ENCODE results near the gene ITPRIP.

The ITPRIP gene

DNA sequence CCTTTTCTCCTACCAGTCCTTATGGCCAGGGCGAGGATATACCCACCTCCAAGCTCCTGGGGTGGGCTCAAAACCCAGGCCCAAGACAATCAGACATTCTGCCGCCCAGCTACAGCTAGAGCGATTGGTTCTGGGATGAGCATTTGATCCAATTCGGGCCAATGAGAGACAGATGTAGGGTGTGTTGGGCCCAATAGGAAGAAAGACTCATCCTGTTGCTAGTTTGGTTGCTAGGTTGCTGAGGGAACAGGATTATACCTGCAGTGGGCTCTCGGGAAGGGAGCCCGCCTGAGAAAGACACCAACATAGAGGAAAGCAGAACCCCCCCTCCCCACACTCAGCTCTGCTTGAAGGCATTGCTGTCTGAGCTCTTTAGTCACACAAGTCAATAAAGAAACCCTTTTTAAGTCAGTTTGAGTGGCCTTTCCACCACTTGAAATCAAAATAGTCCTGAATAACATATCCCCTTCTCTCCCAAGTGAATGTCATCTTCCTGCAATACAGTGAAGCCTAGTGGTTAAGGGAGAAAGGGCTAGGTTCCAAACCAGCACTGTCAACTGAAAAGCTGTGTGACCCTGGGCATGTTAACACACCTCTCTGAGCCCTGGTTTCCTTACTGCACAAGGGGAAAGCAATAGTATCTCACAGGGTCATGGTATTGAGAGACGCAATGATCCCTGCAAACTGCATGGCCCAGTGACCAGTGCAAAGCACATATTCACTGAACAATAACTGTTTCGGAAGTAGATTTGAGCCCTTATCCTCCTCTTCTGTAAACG lies 21.8 kb downstream of the ITPRIP start:
- no peaks in the 10 kb centered on the region for H3K4me1 ChIP-seq (ENCODE audit: control insufficient read depth, insufficient read depth, low read length)
- no peak overlapping the region for H3K27ac ChIP-seq (ENCODE audit: extremely low read depth, low read depth, low read length)
- H3K4me3 ChIP-seq (ENCODE audit: low read depth, low read length), result no peak overlapping the region
- CTCF ChIA-PET, result interaction anchor here (1.1 to 5.5 kb wide), 3 partner anchors 11 to 42 kb away, joined by 3 to 34 read pairs (median 3); no protein-coding TSS in a partner anchor
- peaks cover 0 to 40% of the 10 kb centered on the region in 2 experiments; a peak in 1 of 3 replicates for H3K36me3 ChIP-seq (ENCODE audit: control insufficient read depth in 2 of 2, insufficient read depth in 1 of 2, low read length in 2 of 2)
- POLR2A ChIA-PET, result no interaction called here
- no peak for TF ChIP-seq ZNF514 (tag by site-specific recombination; IDR thresholded peaks at IDR 0.05)
- no peak for TF ChIP-seq ZNF600 (tag by site-specific recombination; IDR thresholded peaks at IDR 0.05)
- TF ChIP-seq ZNF768 (tag by site-specific recombination; IDR thresholded peaks at IDR 0.05), result peak; percentile 86
- H3K9me3 ChIP-seq (ENCODE audit: control insufficient read depth, insufficient read depth, low read depth, low read length), result no peaks in the 10 kb centered on the region

DNA sequence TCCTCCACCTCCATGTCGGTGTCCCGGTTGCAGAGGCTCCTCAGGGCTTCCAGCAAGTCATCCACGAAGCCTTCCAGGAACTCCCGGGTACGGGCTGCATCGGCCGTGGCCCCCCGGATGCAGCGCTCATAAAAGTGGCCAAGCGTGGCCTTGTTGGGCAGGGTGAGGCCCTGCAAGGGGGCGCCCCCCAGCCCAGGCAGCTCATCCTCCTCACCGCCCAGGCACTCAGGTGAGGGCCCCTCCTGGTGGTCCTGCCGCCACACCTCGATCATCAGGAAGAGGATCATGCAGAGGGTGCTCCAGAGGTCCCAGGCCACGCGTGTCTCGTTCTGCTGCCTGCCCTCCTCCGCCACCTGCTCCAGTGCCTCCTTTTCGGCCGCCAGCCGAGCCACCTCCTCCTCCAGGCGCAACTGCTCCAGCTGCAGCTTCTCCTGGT lies 22.8 kb downstream of the ITPRIP start:
- Histone ChIP-seq H3K9me3 (ENCODE audit: control insufficient read depth, insufficient read depth, low read depth, low read length) (no peaks in the 10 kb centered on the region), H3K4me1 (ENCODE audit: control insufficient read depth, insufficient read depth, low read length) (no peaks in the 10 kb centered on the region), H3K4me3 (ENCODE audit: low read depth, low read length) (no peak overlapping the region), H3K36me3 (ENCODE audit: control insufficient read depth in 2 of 2, insufficient read depth in 1 of 2, low read length in 2 of 2) (peaks cover 0 to 47% of the 10 kb centered on the region in 2 experiments; a peak in 1 of 3 replicates), H3K27ac (ENCODE audit: extremely low read depth, low read depth, low read length) (no peak overlapping the region)
- CTCF ChIA-PET, result interaction anchor here (0.6 to 5.5 kb wide), 4 partner anchors 10 to 41 kb away, joined by 3 to 34 read pairs (median 3); no protein-coding TSS in a partner anchor
- TF ChIP-seq ZSCAN23 (tag by site-specific recombination; IDR thresholded peaks at IDR 0.05) (no peak), ZBTB48 (tag by site-specific recombination; IDR thresholded peaks at IDR 0.05) (no peak), ZSCAN18 (tag by site-specific recombination; IDR thresholded peaks at IDR 0.05) (no peak), ZNF658 (tag by site-specific recombination; IDR thresholded peaks at IDR 0.05) (no peak), MYNN (tag by site-specific recombination; IDR thresholded peaks at IDR 0.05; ENCODE audit: borderline replicate concordance) (no peak), OSR2 (tag by site-specific recombination; IDR thresholded peaks at IDR 0.05) (no peak), PRDM4 (tag by site-specific recombination; IDR thresholded peaks at IDR 0.05) (no peak), ZFP37 (tag by site-specific recombination; IDR thresholded peaks at IDR 0.05) (no peak), ZBTB21 (tag by site-specific recombination; IDR thresholded peaks at IDR 0.05) (no peak), ZFHX2 (tag by site-specific recombination; conservative IDR thresholded peaks at IDR 0.05) (no peak)
- TF ChIP-seq, protein P1, sequence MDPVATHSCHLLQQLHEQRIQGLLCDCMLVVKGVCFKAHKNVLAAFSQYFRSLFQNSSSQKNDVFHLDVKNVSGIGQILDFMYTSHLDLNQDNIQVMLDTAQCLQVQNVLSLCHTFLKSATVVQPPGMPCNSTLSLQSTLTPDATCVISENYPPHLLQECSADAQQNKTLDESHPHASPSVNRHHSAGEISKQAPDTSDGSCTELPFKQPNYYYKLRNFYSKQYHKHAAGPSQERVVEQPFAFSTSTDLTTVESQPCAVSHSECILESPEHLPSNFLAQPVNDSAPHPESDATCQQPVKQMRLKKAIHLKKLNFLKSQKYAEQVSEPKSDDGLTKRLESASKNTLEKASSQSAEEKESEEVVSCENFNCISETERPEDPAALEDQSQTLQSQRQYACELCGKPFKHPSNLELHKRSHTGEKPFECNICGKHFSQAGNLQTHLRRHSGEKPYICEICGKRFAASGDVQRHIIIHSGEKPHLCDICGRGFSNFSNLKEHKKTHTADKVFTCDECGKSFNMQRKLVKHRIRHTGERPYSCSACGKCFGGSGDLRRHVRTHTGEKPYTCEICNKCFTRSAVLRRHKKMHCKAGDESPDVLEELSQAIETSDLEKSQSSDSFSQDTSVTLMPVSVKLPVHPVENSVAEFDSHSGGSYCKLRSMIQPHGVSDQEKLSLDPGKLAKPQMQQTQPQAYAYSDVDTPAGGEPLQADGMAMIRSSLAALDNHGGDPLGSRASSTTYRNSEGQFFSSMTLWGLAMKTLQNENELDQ (tag by site-specific recombination; IDR thresholded peaks at IDR 0.05; ENCODE audit: low read depth), result no peak
- TF ChIP-seq, protein P2, sequence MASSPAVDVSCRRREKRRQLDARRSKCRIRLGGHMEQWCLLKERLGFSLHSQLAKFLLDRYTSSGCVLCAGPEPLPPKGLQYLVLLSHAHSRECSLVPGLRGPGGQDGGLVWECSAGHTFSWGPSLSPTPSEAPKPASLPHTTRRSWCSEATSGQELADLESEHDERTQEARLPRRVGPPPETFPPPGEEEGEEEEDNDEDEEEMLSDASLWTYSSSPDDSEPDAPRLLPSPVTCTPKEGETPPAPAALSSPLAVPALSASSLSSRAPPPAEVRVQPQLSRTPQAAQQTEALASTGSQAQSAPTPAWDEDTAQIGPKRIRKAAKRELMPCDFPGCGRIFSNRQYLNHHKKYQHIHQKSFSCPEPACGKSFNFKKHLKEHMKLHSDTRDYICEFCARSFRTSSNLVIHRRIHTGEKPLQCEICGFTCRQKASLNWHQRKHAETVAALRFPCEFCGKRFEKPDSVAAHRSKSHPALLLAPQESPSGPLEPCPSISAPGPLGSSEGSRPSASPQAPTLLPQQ (tag by site-specific recombination; IDR thresholded peaks at IDR 0.05), result no peak
- TF ChIP-seq, protein P3, sequence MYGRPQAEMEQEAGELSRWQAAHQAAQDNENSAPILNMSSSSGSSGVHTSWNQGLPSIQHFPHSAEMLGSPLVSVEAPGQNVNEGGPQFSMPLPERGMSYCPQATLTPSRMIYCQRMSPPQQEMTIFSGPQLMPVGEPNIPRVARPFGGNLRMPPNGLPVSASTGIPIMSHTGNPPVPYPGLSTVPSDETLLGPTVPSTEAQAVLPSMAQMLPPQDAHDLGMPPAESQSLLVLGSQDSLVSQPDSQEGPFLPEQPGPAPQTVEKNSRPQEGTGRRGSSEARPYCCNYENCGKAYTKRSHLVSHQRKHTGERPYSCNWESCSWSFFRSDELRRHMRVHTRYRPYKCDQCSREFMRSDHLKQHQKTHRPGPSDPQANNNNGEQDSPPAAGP (tag by site-specific recombination; IDR thresholded peaks at IDR 0.05), result no peak
- TF ChIP-seq, protein P4, sequence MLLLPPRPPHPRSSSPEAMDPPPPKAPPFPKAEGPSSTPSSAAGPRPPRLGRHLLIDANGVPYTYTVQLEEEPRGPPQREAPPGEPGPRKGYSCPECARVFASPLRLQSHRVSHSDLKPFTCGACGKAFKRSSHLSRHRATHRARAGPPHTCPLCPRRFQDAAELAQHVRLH (tag by site-specific recombination; IDR thresholded peaks at IDR 0.05), result no peak
- POLR2A ChIA-PET, result no interaction called here
